Measurements from ENCODE around the gene NLRP1.
A peak's percentile ranks its signal among the peaks of the same experiment; 100 is the strongest.

NLRP1 gene

GRCh38 chr17:5511401-5512225, 72.7 kb downstream of the NLRP1 start:
- no peak for DNase-seq

GRCh38 chr17:5510771-5511170, 73.5 kb downstream of the NLRP1 start:
- no peak for DNase-seq

- no peak for DNase-seq
These were observed 74.8 kb downstream of the NLRP1 start for GRCh38 chr17:5509482-5509881.

- no peak for DNase-seq
These were observed 75.5 kb downstream of the NLRP1 start for GRCh38 chr17:5508810-5509209.

GRCh38 chr17:5506307-5506706, 78.0 kb downstream of the NLRP1 start:
- DNase-seq: no peak

- no peak for DNase-seq
These were observed 81.8 kb downstream of the NLRP1 start for GRCh38 chr17:5502552-5502951.

GRCh38 chr17:5501685-5502084, 82.6 kb downstream of the NLRP1 start:
- DNase-seq: no peak

GRCh38 chr17:5500589-5501391, 83.5 kb downstream of the NLRP1 start:
- peak; percentile 69 for DNase-seq

GRCh38 chr17:5500247-5500588, 84.1 kb downstream of the NLRP1 start:
- no peak for DNase-seq

GRCh38 chr17:5499476-5500231, 84.7 kb downstream of the NLRP1 start:
- DNase-seq: no peak

- DNase-seq: no peak
These were observed 91.3 kb downstream of the NLRP1 start for GRCh38 chr17:5492970-5493369.

GRCh38 chr17:5488752-5489151, 95.6 kb downstream of the NLRP1 start:
- DNase-seq: no peak

GRCh38 chr17:5486206-5487124, 97.8 kb downstream of the NLRP1 start, which contains the start of gene MIS12:
Gene MIS12, plus strand, starts transcription at chr17:5486566. Its CDS starts 2,297 bp downstream, at chr17:5488863.
- peak; percentile 96 for DNase-seq

- DNase-seq: peak; percentile 15
These were observed 98.8 kb downstream of the NLRP1 start, which contains the start of gene DERL2 for GRCh38 chr17:5485270-5486205. Gene DERL2, minus strand, starts transcription at chr17:5486178. Its CDS starts 17 bp downstream, at chr17:5486161.

- no peak for DNase-seq
These were observed 102.9 kb downstream of the NLRP1 start for GRCh38 chr17:5481451-5481850.

- no peak for DNase-seq
These were observed 103.3 kb downstream of the NLRP1 start for GRCh38 chr17:5480962-5481361.

GRCh38 chr17:5478992-5479391, 105.3 kb downstream of the NLRP1 start:
- DNase-seq: no peak

- no peak for DNase-seq
These were observed 110.4 kb downstream of the NLRP1 start for GRCh38 chr17:5473906-5474305.

- no peak for DNase-seq
These were observed 111.8 kb downstream of the NLRP1 start for GRCh38 chr17:5472511-5472910.

- no peak for DNase-seq
These were observed 116.2 kb downstream of the NLRP1 start for GRCh38 chr17:5468075-5468473.

- no peak for DNase-seq
These were observed 116.9 kb downstream of the NLRP1 start for GRCh38 chr17:5467416-5467815.
